Common myeloid progenitor, CD34-positive (primary cell): ENCODE data around the gene POLR1B.
"Not testable (repeated sequence)": the region's sequence is repeated elsewhere in the genome, so short reads cannot be mapped to it uniquely, and the experiment has no call there.

ENCODE experiments used
- CTCF ChIA-PET: fragments of 350-600 bp; sonication (Branson Sonifier 250); formaldehyde crosslinking; loops from one replicate; lab custom pipeline; 2021; ENCODE audit warnings: antibody characterized with exemption; lab: Charles Lee
- POLR2A ChIA-PET: fragments of 350-600 bp; sonication (Branson Sonifier 250); formaldehyde crosslinking; loops from one replicate; lab custom pipeline; 2021; ENCODE audit warnings: antibody characterized with exemption; lab: Charles Lee
- DNase-seq, 3 donors: peaks; one replicate each; pipeline versions ENCODE4 v3.0.0 to v3.0.0-alpha.2; 2013
- H3K27ac ChIP-seq, 2 experiments: 1 replicate in 1 of 2; 2 replicates in 1 of 2; pipeline ENCODE4 v1.7.0; 2013; ENCODE audit warnings: inconsistent platforms in 2 of 2, low read length in 2 of 2, mild to moderate bottlenecking in 2 of 2, low read depth in 1 of 2, moderate library complexity in 1 of 2; ENCODE audit not compliant: severe bottlenecking in 2 of 2, insufficient read depth in 1 of 2, poor library complexity in 1 of 2
- H3K27me3 ChIP-seq, 5 experiments: replicated peaks in 2 of 5; 1 replicate in 3 of 5; 2 replicates in 2 of 5; pipeline versions ENCODE4 v1.6.1 to v1.7.0; 2013; ENCODE audit warnings: low read length in 4 of 5, mild to moderate bottlenecking in 2 of 5, moderate library complexity in 2 of 5, inconsistent platforms in 1 of 5; ENCODE audit not compliant: insufficient read depth in 5 of 5, control insufficient read depth in 4 of 5
- H3K36me3 ChIP-seq, 4 experiments: 1 replicate in 2 of 4; 2 replicates in 2 of 4; pipeline versions ENCODE4 v1.6.1 to v1.7.0; 2013; ENCODE audit warnings: low read length in 3 of 4, control low read depth in 1 of 4, mild to moderate bottlenecking in 1 of 4; ENCODE audit not compliant: control insufficient read depth in 4 of 4, insufficient read depth in 4 of 4
- H3K4me1 ChIP-seq, 4 experiments: 1 replicate in 3 of 4; 2 replicates in 1 of 4; pipeline versions ENCODE4 v1.6.1 to v1.7.1; 2013; ENCODE audit warnings: low read length in 3 of 4, mild to moderate bottlenecking in 3 of 4, control low read depth in 1 of 4, inconsistent platforms in 1 of 4, moderate library complexity in 1 of 4; ENCODE audit not compliant: control insufficient read depth in 4 of 4, insufficient read depth in 4 of 4; ENCODE audit errors: control extremely low read depth in 1 of 4
- H3K4me3 ChIP-seq, 7 experiments: 1 replicate in 4 of 7; 2 replicates in 3 of 7; pipeline versions ENCODE4 v1.5.1 to v1.7.0; 2013; ENCODE audit warnings: mild to moderate bottlenecking in 7 of 7, low read length in 6 of 7, moderate library complexity in 6 of 7, inconsistent platforms in 2 of 7, low read depth in 2 of 7, control low read depth in 1 of 7; ENCODE audit not compliant: insufficient read depth in 4 of 7, control insufficient read depth in 1 of 7; ENCODE audit errors: extremely low read depth in 1 of 7
- H3K9me3 ChIP-seq, 5 experiments: 1 replicate in 4 of 5; 2 replicates in 1 of 5; pipeline versions ENCODE4 v1.6.1 to v1.7.1; 2013; ENCODE audit warnings: low read length in 4 of 5, mild to moderate bottlenecking in 2 of 5, inconsistent platforms in 1 of 5, low read depth in 1 of 5, moderate library complexity in 1 of 5; ENCODE audit not compliant: control insufficient read depth in 4 of 5, insufficient read depth in 2 of 5; ENCODE audit errors: control extremely low read depth in 1 of 5
- WGBS: methylation state at CpG from one replicate; pipeline ENCODE4 v1.1.5; 2013; ENCODE audit not compliant: insufficient coverage; 5-methylcytosine and 5-hydroxymethylcytosine counted together

Gene POLR1B

GRCh38 chr2:112605926-112606325, 63.7 kb downstream of the POLR1B start:
- Histone ChIP-seq H3K4me1 (no peaks in the 10 kb centered on the region), H3K9me3 (no peaks in the 10 kb centered on the region), H3K27me3 (no peaks in the 10 kb centered on the region), H3K27ac (no peak overlapping the region), H3K36me3 (no peaks in the 10 kb centered on the region), H3K4me3 (no peak overlapping the region)
- DNase-seq, result no peak
- ChIA-PET CTCF (interaction anchor here (1.0 to 4.2 kb wide), 4 partner anchors 15 to 121 kb away, joined by 3 to 21 read pairs (median 4); no protein-coding TSS in a partner anchor), POLR2A (no interaction called here)
- 100% methylated on average over 4 of the region's 5 CpGs for WGBS

- WGBS, result 95% methylated on average over 4 of the region's 4 CpGs
- no peaks in the 10 kb centered on the region for H3K4me1 ChIP-seq
- no peak overlapping the region for H3K4me3 ChIP-seq
- DNase-seq, result no peak
- no peaks in the 10 kb centered on the region for H3K9me3 ChIP-seq
- ChIA-PET POLR2A (no interaction called here), CTCF (interaction anchor here (1.1 to 4.2 kb wide), 2 partner anchors 9 to 19 kb away, joined by 4 to 21 read pairs; no protein-coding TSS in a partner anchor)
- no peaks in the 10 kb centered on the region for H3K36me3 ChIP-seq
- H3K27me3 ChIP-seq, result no peaks in the 10 kb centered on the region
- no peak overlapping the region for H3K27ac ChIP-seq
Observed at GRCh38 chr2:112606547-112606946, 64.3 kb downstream of the POLR1B start.

GRCh38 chr2:112607680-112608438, 65.6 kb downstream of the POLR1B start:
- Histone ChIP-seq H3K36me3 (no peaks in the 10 kb centered on the region), H3K27ac (no peak overlapping the region), H3K4me3 (no peak overlapping the region), H3K9me3 (peaks cover 0 to 1% (median 0%) of the 10 kb centered on the region in 5 experiments), H3K4me1 (no peaks in the 10 kb centered on the region), H3K27me3 (no peaks in the 10 kb centered on the region)
- 93% methylated on average over 6 of the region's 8 CpGs for WGBS
- ChIA-PET POLR2A (no interaction called here), CTCF (no interaction called here)
- DNase-seq, result no peak

- DNase-seq, H3K27ac ChIP-seq, H3K4me3 ChIP-seq, POLR2A ChIA-PET, H3K36me3 ChIP-seq, H3K4me1 ChIP-seq, H3K9me3 ChIP-seq, H3K27me3 ChIP-seq: not testable (repeated sequence)
- WGBS, result no CpG with 5 or more reads among the region's 4 CpGs
- CTCF ChIA-PET, result interaction anchor here (2.1 kb wide), 1 partner anchor 116 kb away, joined by 5 read pairs; no protein-coding TSS in a partner anchor
Observed at GRCh38 chr2:112609320-112609719, 67.1 kb downstream of the POLR1B start.

- H3K27ac ChIP-seq, H3K4me3 ChIP-seq, H3K4me1 ChIP-seq, H3K27me3 ChIP-seq, H3K36me3 ChIP-seq, H3K9me3 ChIP-seq, DNase-seq, POLR2A ChIA-PET: not testable (repeated sequence)
- CTCF ChIA-PET, result interaction anchor here (0.7 kb wide), 1 partner anchor 13 kb away, joined by 3 read pairs; no protein-coding TSS in a partner anchor
- no CpG with 5 or more reads among the region's 1 CpG for WGBS
Observed at GRCh38 chr2:112612283-112612682, 70.0 kb downstream of the POLR1B start.

GRCh38 chr2:112614201-112614840, 72.1 kb downstream of the POLR1B start:
- DNase-seq, result no peak
- H3K4me3 ChIP-seq, result no peak overlapping the region
- ChIA-PET POLR2A (no interaction called here), CTCF (interaction anchor here (2.6 kb wide), 1 partner anchor 12 kb away, joined by 8 read pairs; no protein-coding TSS in a partner anchor)
- H3K36me3 ChIP-seq, result no peaks in the 10 kb centered on the region
- no peak overlapping the region for H3K27ac ChIP-seq
- H3K4me1 ChIP-seq, result no peaks in the 10 kb centered on the region
- H3K9me3 ChIP-seq, result peaks cover 0 to 3% (median 0%) of the 10 kb centered on the region in 5 experiments
- 90% methylated on average over 7 of the region's 13 CpGs for WGBS
- no peaks in the 10 kb centered on the region for H3K27me3 ChIP-seq

GRCh38 chr2:112615051-112615450, 72.8 kb downstream of the POLR1B start:
- Histone ChIP-seq H3K4me3 (no peak overlapping the region), H3K9me3 (peaks cover 0 to 3% (median 0%) of the 10 kb centered on the region in 5 experiments), H3K27ac (no peak overlapping the region), H3K36me3 (no peaks in the 10 kb centered on the region), H3K27me3 (no peaks in the 10 kb centered on the region), H3K4me1 (no peaks in the 10 kb centered on the region)
- CTCF ChIA-PET, result interaction anchor here (2.6 kb wide), 1 partner anchor 11 kb away, joined by 8 read pairs; no protein-coding TSS in a partner anchor
- POLR2A ChIA-PET, result no interaction called here
- DNase-seq, result no peak
- 98% methylated on average over 3 of the region's 8 CpGs for WGBS
